ENCODE measurements around the gene TTC39A.

Gene TTC39A

DNA sequence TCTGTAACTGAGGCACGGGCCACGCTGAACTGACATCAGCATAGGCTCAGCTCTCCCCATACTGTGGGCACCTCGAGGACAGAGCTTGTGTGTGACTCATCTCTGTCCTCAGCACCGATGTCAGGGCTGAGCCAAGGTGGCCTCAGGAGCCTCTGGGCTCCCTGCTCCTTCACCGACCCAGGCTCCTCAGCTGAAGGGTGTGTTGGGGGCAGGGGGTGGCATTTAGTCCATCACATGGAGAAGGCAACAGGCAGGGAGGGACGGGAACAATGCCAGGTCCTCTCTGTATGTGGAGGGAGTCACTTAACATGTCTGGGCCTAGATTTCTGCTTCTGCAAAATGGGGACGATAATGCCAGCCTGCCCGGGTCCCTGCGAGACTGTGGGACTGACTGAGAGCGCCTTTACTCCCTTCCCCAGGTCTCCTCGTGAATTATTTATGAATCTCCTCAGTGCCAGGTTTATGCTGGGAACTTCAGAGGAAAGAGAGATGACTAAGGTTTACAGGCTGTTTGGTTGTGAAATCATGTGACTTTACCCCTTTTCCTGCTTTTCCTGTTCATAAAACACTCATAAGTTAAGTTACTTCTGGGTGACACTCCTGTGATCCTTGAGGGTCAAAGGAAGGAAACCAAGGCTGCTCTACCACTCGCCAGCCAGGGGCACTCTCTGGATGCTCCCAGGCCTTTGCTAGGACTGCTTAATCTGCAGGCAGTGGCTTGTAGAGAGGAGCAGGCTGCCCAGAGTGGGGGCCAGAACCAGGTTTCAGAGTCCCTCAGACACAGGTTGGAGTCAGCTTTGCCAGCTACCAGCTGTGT, 16.2 kb downstream of the TTC39A start:
- DNase-seq, result no peak

DNA sequence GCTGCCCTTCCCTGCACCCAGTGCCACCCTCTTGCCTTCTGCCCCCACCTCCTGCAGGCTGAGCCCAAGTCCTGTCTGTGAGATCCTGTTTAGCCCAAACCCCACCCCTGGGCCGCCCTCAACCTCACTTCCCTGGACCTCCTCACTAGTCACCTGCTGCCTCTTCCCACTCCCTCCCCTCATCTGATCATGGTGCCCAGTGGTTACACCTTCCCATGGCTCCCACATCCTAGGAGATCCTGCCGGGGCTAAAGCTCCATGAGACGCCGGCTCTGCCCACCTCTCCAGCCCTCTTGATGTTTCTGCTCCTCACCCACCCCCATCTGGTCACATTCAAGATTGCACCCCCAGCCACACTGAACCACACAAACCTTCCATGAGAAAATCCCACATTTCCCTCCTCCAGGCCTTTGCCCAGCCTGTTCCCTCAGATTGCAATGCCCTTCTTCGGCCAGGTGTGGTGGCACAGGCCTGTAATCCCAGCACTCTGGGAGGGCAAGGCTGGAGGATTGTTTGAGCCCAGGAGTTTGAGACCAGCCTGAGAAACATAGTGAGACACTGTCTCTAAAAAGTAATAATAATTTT, 17.0 kb downstream of the TTC39A start:
- no peak for DNase-seq

GRCh38 chr1:51312718-51313117, 17.6 kb downstream of the TTC39A start:
- no peak for DNase-seq

GRCh38 chr1:51311826-51312225, 18.5 kb downstream of the TTC39A start:
- DNase-seq, result no peak

DNA sequence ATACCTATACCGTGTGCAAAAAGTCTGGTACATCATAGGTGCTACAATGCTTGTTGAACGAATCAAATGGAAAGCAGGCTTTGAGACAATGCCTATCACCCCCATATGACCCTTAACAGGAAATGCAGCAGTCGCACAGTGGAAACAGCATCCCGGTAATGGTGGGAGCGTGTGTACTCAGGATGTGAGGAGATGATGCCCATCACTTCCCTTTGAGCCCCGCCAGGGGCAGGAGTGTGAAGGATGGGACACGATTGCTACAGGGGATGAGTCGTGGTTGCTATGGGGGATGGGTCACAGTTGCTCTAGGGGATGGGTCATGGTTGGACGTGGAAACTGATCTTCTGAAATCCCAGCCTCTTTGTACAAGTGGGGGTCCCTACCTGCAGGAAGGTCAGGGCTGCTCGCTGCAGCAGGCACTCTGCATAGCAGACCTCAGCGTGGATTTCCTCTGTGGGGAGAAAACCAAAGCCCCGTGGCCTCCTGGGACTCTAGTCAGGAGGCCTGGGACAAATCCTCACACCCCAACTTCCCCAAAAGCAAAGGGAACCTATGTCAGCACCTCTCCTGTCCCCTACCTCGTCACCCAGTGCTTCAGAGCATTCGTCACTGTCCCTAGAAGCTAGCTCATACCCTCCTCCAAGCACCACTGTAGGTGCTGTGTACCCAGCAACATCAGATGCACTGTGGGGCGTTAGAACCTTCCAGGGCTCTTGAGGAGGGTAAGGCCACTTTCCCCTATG, 19.3 kb downstream of the TTC39A start:
- DNase-seq, result no peak

DNA sequence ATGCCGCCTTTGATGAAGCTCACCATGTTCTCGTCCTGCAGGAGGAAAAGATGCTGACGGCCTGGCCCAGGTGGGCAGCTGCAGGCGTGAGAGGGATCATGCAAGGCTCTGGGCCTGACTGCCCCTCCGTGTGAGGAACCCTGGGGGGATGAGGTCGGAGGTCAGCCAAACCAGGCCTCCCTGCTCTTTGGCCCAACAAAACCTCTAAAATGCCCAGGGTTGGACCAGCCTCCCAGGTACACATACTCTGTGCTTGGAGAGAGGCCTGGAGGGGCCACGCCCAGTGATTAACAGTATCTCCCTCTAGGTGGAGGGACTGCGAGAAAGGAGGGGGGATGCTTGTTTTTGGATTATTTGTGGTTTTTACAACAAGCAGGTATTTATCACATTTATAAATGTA, 21.1 kb downstream of the TTC39A start:
- DNase-seq, result no peak

DNA sequence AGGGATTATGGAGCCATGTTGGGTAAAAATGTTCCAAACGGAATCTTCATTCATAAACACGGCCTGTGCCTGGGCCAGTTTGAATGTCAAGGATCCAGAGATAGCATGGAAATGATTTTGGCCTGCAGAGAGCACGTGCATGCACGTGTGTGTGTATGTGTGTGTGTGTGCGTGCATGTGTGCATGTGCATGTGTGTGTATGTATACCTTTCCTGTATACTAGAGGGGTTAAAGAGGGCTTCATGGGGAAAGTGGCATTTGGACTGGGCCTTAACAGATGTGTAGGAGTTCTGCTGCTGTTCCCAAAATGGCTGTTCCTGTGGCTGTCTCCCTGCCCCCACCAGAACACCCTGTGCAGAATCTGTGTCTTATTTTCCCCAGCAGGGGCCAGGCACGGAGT, 21.7 kb downstream of the TTC39A start:
- no peak for DNase-seq

DNA sequence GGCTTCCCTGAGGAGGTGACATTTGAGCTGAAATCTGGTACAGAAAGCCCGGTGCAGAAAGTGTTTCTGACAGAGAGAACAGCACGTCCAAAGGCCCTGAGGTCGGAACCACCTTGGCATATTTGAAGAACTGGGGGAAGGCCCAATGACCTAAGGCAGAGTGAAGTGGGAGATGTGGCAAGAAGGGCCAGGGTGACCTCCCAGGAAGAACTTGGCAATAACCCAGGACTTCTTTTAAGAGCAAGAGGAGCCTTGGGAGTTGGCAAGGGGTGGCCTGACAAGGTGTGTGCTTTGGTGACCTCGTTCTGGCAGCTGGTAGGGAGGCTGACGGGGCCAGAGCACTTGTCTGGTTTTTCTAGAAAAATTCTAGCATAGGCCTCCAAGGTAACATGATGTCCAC, 23.4 kb downstream of the TTC39A start:
- no peak for DNase-seq

- DNase-seq, result no peak
Measured at GRCh38 chr1:51305371-51305823, 25.0 kb downstream of the TTC39A start.

- DNase-seq, result no peak
Measured at GRCh38 chr1:51304360-51304759, 26.0 kb downstream of the TTC39A start.

- DNase-seq, result no peak
Measured at GRCh38 chr1:51303751-51304251, 26.6 kb downstream of the TTC39A start.

GRCh38 chr1:51303315-51303714, 27.0 kb downstream of the TTC39A start:
- DNase-seq, result no peak

- DNase-seq, result no peak
Measured at GRCh38 chr1:51302746-51303145, 27.6 kb downstream of the TTC39A start.

DNA sequence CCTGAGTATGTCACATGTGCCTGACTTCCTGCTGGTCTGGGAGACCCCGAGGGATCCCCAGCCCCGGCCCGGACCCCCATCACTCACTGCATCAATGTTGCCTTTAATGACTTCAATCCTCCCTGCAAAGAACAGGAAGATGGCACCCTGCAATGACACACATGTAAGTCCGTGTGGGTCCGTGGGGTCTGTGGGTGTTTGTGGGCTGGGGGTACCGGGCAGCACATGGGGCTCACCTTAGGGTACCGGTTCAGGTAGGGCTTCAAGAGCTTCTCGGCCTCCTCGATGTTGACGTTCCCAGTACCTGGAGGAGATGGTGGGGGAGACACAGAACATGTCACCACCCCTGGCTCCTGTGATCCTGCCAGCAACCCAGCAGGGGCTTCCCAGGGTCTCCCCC, 28.1 kb downstream of the TTC39A start:
- DNase-seq, result no peak

GRCh38 chr1:51301844-51302162, 28.6 kb downstream of the TTC39A start:
- no peak for DNase-seq

DNA sequence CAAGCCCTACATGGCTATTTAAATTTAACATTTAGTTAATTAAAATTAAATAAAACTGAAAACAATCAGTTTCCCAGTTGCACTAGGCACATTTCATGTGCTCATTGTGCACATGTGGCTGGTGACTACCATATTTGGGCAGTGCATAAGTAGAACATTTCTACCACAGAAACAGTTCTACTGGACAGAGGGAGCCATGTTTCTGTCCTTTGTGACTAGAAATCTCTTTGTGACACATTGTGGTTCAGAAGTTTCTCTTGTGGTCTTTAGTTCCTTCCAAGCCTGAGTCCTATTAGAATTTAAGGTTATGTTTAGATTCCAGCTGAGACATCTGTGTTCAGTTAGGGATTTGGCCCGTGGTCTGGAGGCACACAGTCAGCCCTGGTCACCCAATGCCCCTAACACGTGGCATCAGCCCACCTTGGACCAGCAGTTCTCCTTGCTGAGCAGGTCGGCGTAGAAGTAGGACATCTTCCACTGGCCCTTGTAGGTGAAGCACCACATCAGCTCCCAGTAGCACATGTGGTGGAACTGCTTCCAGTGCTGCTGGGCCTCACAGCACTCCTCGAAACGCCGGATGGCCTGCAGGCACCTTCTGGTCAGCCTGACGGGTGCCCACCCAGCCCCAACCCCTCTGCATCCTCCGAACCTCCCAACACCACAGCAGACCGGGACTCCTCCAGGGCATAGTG, 29.1 kb downstream of the TTC39A start:
- no peak for DNase-seq

DNA sequence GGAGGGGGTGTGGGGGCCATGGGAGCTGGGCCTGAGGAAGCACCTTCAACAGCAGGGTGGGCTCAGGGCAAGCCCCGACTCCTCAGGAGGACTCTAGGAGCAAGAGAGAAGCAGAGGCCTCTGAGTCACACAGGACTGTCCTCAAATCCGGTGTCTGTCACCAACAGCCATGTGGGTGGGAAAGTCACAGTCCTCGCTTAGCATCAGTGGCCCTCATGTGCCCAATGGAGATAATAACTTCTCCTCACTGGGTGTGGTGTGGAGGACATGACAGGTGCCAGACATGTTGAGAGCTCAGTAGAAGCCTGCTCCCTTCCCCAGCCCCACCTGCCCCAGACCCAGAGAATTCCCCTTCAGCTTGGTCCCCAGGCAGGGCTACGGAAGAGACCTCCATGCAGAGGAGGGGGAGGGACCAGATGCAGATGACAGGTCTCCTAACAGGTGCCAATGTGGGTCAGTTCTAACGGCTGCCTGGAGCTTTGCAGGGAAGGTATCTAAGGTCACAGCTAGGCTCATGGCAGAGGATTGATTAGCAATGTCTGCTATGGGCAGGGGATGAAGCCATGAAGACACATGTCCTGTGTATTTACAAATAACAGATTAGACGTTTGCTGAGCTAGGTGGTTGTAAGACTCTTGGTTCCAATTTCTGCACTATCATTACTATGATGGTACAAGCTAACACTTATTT, 30.2 kb downstream of the TTC39A start:
- DNase-seq, result no peak

DNA sequence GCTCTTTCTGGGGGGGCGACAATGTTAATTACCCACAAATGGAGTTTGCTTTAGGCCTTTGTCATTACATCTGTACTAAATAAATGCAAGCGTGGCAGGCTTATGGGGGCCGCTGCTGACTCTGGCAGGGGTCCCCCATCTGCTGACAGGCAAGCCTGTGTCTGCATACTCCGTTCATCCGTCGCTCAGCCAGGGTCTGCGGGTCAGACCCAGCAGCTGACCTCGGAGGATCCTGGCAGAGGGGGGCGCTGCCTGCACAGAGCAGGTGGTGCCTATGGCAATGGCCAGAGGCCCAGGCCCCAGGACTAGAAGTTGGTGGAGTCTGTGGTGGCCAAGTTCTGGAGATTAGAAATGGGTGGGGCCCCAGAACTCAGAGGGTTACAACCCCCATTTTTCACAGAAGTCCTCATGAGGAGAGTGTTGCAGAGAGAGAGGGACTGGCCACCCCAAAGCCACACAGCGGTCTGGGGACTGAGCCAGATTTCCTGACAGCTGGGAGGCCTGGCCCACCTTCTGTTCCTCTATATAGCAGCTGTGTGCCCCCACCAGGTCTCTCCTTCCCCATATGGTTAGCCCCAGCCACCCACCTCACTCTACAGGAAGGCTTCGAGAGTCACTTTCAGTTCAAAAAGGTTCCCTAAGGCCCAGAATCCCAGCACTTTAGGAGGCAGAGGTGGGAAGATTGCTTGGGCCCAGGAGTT, 31.0 kb downstream of the TTC39A start:
- DNase-seq, result no peak

GRCh38 chr1:51298322-51298705, 32.0 kb downstream of the TTC39A start:
- DNase-seq, result no peak

DNA sequence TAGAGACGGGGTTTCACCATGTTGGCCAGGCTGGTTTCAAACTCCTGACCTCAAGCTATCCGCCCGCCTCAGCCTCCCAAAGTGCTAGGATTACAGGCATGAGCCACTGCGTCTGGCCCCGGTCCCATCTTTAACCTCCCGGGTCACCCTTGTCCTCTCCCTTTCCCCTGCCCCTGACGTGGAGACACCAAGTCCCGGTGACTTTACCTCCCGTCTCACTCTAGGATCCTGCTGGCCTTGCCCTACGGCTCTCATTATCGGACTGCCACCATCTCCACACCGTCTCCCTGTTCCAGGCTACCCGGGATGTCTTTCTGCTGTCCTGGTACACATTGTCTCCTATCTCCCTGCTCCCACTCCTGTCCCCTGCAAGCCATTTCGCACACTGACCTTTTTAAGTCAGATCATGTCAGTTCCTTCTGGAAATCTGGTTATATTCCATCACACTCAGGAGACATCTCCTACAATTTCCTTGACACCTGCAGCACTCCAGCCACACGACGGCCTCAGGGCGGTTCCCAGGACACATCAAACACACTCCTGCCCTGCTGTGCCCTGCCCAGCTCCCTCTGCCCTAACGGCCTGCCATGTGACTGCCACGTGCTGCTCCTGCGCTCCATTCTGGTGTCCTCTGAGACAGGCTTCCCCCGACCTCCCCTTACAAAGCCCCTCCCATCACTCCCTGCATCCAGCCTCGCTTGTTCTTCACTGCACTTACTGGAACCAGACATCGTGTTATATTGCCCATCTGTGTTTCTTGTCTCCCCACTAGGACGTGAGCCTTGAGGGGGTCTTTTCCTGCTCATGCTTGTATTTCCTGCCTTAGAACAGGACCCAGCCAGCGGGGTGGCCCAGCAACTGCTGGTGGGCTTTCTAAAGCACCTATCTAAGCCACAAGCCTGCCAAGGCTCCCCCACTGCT, 32.7 kb downstream of the TTC39A start:
- no peak for DNase-seq
